ENCODE data around the gene ATP5ME. TPM values are rescaled to one million over a fixed set of nuclear protein-coding genes. Genes with fewer than 3 reads are reported as not detected.

ATP5ME gene
- total and polyA plus RNA-seq, 7 experiments from 2014 or later = 115 to 404 (median 125) TPM

GRCh38 chr4:632926-633325 lies 41.1 kb downstream of the ATP5ME start:
- Histone ChIP-seq H3K9me3 (ENCODE audit: control insufficient read depth in 2 of 3, low read length in 3 of 3) (no peaks in the 10 kb centered on the region), H3K4me1 (ENCODE audit: control insufficient read depth in 2 of 2, insufficient read depth in 2 of 2, low read length in 2 of 2) (no peaks in the 10 kb centered on the region), H3K4me3 (ENCODE audit: low read length) (no peak overlapping the region), H3K27me3 (ENCODE audit: control insufficient read depth in 2 of 2, insufficient read depth in 2 of 2, low read length in 2 of 2) (peaks cover 0 to 3% of the 10 kb centered on the region in 2 donors), H3K27ac (ENCODE audit: low read depth, low read length) (no peak overlapping the region), H3K36me3 (ENCODE audit: control insufficient read depth in 2 of 3, insufficient read depth in 3 of 3, low read length in 3 of 3) (no peaks in the 10 kb centered on the region)
- intact Hi-C loops (cut with micrococcal nuclease) = no loop called here
- CTCF ChIA-PET = no interaction called here
- DNase-seq (no peak), ATAC-seq (no peak)
- Mint-ChIP-seq H3K4me1 (peaks cover 0 to 1% (median 0%) of the 10 kb centered on the region in 7 donors), H3K27ac (no peak overlapping the region), H3K36me3 (peaks cover 0 to 4% (median 0%) of the 10 kb centered on the region in 5 donors), H3K9me3 (peaks cover 0 to 18% (median 5%) of the 10 kb centered on the region in 11 donors), H3K27me3 (peaks cover 0 to 13% (median 3%) of the 10 kb centered on the region in 5 donors), H3K4me3 (no peak overlapping the region)
- POLR2A ChIA-PET = no interaction called here

- intact Hi-C loops (cut with micrococcal nuclease) = no loop called here
- H3K27me3 Mint-ChIP-seq = peaks cover 0 to 7% (median 0%) of the 10 kb centered on the region in 5 donors
- H3K4me1 ChIP-seq (ENCODE audit: control insufficient read depth in 2 of 2, insufficient read depth in 2 of 2, low read length in 2 of 2) = no peaks in the 10 kb centered on the region
- no peak overlapping the region for H3K4me3 Mint-ChIP-seq
- H3K4me3 ChIP-seq (ENCODE audit: low read length) = no peak overlapping the region
- H3K9me3 ChIP-seq (ENCODE audit: control insufficient read depth in 2 of 3, low read length in 3 of 3) = no peaks in the 10 kb centered on the region
- H3K9me3 Mint-ChIP-seq = peaks cover 0 to 18% (median 5%) of the 10 kb centered on the region in 11 donors
- POLR2A ChIA-PET = no interaction called here
- H3K27ac Mint-ChIP-seq = no peak overlapping the region
- peaks cover 0 to 1% (median 0%) of the 10 kb centered on the region in 7 donors for H3K4me1 Mint-ChIP-seq
- H3K27ac ChIP-seq (ENCODE audit: low read depth, low read length) = no peak overlapping the region
- H3K36me3 ChIP-seq (ENCODE audit: control insufficient read depth in 2 of 3, insufficient read depth in 3 of 3, low read length in 3 of 3) = no peaks in the 10 kb centered on the region
- ATAC-seq (no peak), DNase-seq (no peak)
- peaks cover 0 to 3% of the 10 kb centered on the region in 2 donors for H3K27me3 ChIP-seq (ENCODE audit: control insufficient read depth in 2 of 2, insufficient read depth in 2 of 2, low read length in 2 of 2)
- H3K36me3 Mint-ChIP-seq = peaks cover 0 to 4% (median 0%) of the 10 kb centered on the region in 5 donors
- CTCF ChIA-PET = no interaction called here
Observed at GRCh38 chr4:632196-632790, 41.8 kb downstream of the ATP5ME start.

GRCh38 chr4:630656-631055 lies 43.4 kb downstream of the ATP5ME start:
- Mint-ChIP-seq H3K27ac (no peak overlapping the region), H3K4me3 (no peak overlapping the region)
- no peak for DNase-seq

GRCh38 chr4:629915-630641 lies 44.0 kb downstream of the ATP5ME start:
- Mint-ChIP-seq H3K4me1 (peaks cover 0 to 1% (median 0%) of the 10 kb centered on the region in 7 donors), H3K4me3 (no peak overlapping the region), H3K9me3 (peaks cover 0 to 18% (median 5%) of the 10 kb centered on the region in 11 donors), H3K36me3 (peaks cover 0 to 4% (median 0%) of the 10 kb centered on the region in 5 donors), H3K27ac (no peak overlapping the region), H3K27me3 (peaks cover 0 to 10% (median 0%) of the 10 kb centered on the region in 5 donors)
- CTCF ChIA-PET = no interaction called here
- Histone ChIP-seq H3K4me3 (ENCODE audit: low read length) (no peak overlapping the region), H3K4me1 (ENCODE audit: control insufficient read depth in 2 of 2, insufficient read depth in 2 of 2, low read length in 2 of 2) (no peaks in the 10 kb centered on the region), H3K27me3 (ENCODE audit: control insufficient read depth in 2 of 2, insufficient read depth in 2 of 2, low read length in 2 of 2) (no peaks in the 10 kb centered on the region), H3K9me3 (ENCODE audit: control insufficient read depth in 2 of 3, low read length in 3 of 3) (no peaks in the 10 kb centered on the region), H3K27ac (ENCODE audit: low read depth, low read length) (no peak overlapping the region), H3K36me3 (ENCODE audit: control insufficient read depth in 2 of 3, insufficient read depth in 3 of 3, low read length in 3 of 3) (no peaks in the 10 kb centered on the region)
- DNase-seq (no peak), ATAC-seq (no peak)
- intact Hi-C loops (cut with micrococcal nuclease) = no loop called here
- POLR2A ChIA-PET = no interaction called here

More at GRCh38 chr4:630656-631055, 43.4 kb downstream of the ATP5ME start:
- H3K27me3 ChIP-seq (ENCODE audit: control insufficient read depth in 2 of 2, insufficient read depth in 2 of 2, low read length in 2 of 2) = no peaks in the 10 kb centered on the region
- Mint-ChIP-seq H3K27me3 (peaks cover 0 to 7% (median 0%) of the 10 kb centered on the region in 5 donors), H3K9me3 (peaks cover 0 to 18% (median 5%) of the 10 kb centered on the region in 11 donors), H3K4me1 (peaks cover 0 to 1% (median 0%) of the 10 kb centered on the region in 7 donors), H3K36me3 (peaks cover 0 to 4% (median 0%) of the 10 kb centered on the region in 5 donors)
- H3K9me3 ChIP-seq (ENCODE audit: control insufficient read depth in 2 of 3, low read length in 3 of 3) = no peaks in the 10 kb centered on the region
- no peak for ATAC-seq
- no peak overlapping the region for H3K4me3 ChIP-seq (ENCODE audit: low read length)
- ChIA-PET CTCF (no interaction called here), POLR2A (no interaction called here)
- intact Hi-C loops (cut with micrococcal nuclease) = no loop called here
- H3K36me3 ChIP-seq (ENCODE audit: control insufficient read depth in 2 of 3, insufficient read depth in 3 of 3, low read length in 3 of 3) = no peaks in the 10 kb centered on the region
- no peak overlapping the region for H3K27ac ChIP-seq (ENCODE audit: low read depth, low read length)
- no peaks in the 10 kb centered on the region for H3K4me1 ChIP-seq (ENCODE audit: control insufficient read depth in 2 of 2, insufficient read depth in 2 of 2, low read length in 2 of 2)

GRCh38 chr4:629636-629914 lies 44.5 kb downstream of the ATP5ME start:
- no peak for DNase-seq
- Histone ChIP-seq H3K4me1 (ENCODE audit: control insufficient read depth in 2 of 2, insufficient read depth in 2 of 2, low read length in 2 of 2) (no peaks in the 10 kb centered on the region), H3K27ac (ENCODE audit: low read depth, low read length) (no peak overlapping the region), H3K27me3 (ENCODE audit: control insufficient read depth in 2 of 2, insufficient read depth in 2 of 2, low read length in 2 of 2) (no peaks in the 10 kb centered on the region), H3K9me3 (ENCODE audit: control insufficient read depth in 2 of 3, low read length in 3 of 3) (no peaks in the 10 kb centered on the region), H3K36me3 (ENCODE audit: control insufficient read depth in 2 of 3, insufficient read depth in 3 of 3, low read length in 3 of 3) (no peaks in the 10 kb centered on the region), H3K4me3 (ENCODE audit: low read length) (no peak overlapping the region)
- intact Hi-C loops (cut with micrococcal nuclease) = no loop called here
- Mint-ChIP-seq H3K27me3 (peaks cover 0 to 11% (median 1%) of the 10 kb centered on the region in 5 donors), H3K36me3 (peaks cover 0 to 4% (median 0%) of the 10 kb centered on the region in 5 donors), H3K4me1 (peaks cover 0 to 1% (median 0%) of the 10 kb centered on the region in 7 donors), H3K4me3 (no peak overlapping the region), H3K9me3 (peaks cover 0 to 18% (median 5%) of the 10 kb centered on the region in 11 donors), H3K27ac (no peak overlapping the region)
- CTCF ChIA-PET = no interaction called here
- POLR2A ChIA-PET = no interaction called here
- ATAC-seq = no peak

- no peak overlapping the region for H3K27ac ChIP-seq (ENCODE audit: low read depth, low read length)
- ChIA-PET POLR2A (no interaction called here), CTCF (no interaction called here)
- no peaks in the 10 kb centered on the region for H3K36me3 ChIP-seq (ENCODE audit: control insufficient read depth in 2 of 3, insufficient read depth in 3 of 3, low read length in 3 of 3)
- Mint-ChIP-seq H3K27ac (no peak overlapping the region), H3K4me3 (no peak overlapping the region), H3K36me3 (peaks cover 0 to 4% (median 0%) of the 10 kb centered on the region in 5 donors), H3K9me3 (peaks cover 0 to 18% (median 5%) of the 10 kb centered on the region in 11 donors), H3K27me3 (peaks cover 0 to 16% (median 6%) of the 10 kb centered on the region in 5 donors), H3K4me1 (peaks cover 0 to 1% (median 0%) of the 10 kb centered on the region in 7 donors)
- no peak overlapping the region for H3K4me3 ChIP-seq (ENCODE audit: low read length)
- DNase-seq (no peak), ATAC-seq (no peak)
- H3K4me1 ChIP-seq (ENCODE audit: control insufficient read depth in 2 of 2, insufficient read depth in 2 of 2, low read length in 2 of 2) = no peaks in the 10 kb centered on the region
- no peaks in the 10 kb centered on the region for H3K9me3 ChIP-seq (ENCODE audit: control insufficient read depth in 2 of 3, low read length in 3 of 3)
- intact Hi-C loops (cut with micrococcal nuclease) = no loop called here
- H3K27me3 ChIP-seq (ENCODE audit: control insufficient read depth in 2 of 2, insufficient read depth in 2 of 2, low read length in 2 of 2) = no peaks in the 10 kb centered on the region
Observed at GRCh38 chr4:628821-629635, 45.0 kb downstream of the ATP5ME start.

All from naive thymus-derived CD4-positive, alpha-beta T cell (primary cell).